Measurements from ENCODE around the gene LMF1. TPM values are rescaled to one million over a fixed set of nuclear protein-coding genes. Genes with fewer than 3 reads are reported as not detected.

Gene LMF1
- total RNA-seq, 2 donors from 2014 or later, result 17.3 to 22.6 TPM

DNA sequence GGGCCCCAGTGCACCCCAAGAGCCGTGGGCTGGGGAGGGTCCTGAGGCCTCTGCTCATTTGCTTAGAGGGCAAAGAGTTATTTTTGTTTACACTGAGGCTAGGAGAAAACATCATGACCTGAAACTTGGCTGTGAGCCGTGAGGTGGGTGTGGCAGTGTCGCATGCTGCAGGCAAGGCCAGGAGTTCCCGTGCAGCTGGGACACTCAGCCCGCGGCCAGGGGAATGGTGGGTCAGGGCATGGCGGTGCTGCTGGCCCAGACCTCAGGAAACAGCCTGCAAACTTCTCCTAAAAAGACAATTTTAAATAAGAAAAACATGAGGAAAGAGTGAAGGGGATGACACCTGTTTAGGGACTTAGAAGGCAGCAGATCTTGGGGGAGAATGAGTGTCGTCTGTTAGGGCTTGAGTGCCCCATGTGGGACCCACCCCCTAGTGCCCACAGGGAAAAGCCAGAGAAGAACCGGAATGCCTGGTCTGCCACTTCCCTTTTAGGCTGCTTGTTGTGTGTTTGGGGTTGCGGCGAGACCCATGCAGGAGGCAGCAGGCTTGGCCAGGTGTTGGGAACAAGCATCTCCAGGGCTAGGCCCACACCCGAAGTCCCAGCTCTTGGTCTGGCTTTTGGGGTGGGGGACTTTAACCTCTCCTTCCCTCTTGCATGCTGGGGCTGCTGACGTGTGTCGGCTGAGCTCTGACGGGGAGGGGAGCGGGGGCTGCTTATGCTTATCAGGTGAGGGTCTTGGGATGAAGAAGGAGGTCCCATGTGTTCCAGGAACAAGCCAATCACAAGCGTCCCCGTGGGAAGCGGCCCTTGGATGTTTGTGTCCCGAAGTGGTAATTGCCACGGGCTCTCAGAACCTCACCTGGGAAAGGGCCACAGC, 89.3 kb downstream of the LMF1 start:
- ATAC-seq, result peak; percentile 40
- DNase-seq, result peak in 1 of 2 donors; percentile 27
- intact Hi-C loops (cut with DNase I, micrococcal nuclease), result no loop called here

DNA sequence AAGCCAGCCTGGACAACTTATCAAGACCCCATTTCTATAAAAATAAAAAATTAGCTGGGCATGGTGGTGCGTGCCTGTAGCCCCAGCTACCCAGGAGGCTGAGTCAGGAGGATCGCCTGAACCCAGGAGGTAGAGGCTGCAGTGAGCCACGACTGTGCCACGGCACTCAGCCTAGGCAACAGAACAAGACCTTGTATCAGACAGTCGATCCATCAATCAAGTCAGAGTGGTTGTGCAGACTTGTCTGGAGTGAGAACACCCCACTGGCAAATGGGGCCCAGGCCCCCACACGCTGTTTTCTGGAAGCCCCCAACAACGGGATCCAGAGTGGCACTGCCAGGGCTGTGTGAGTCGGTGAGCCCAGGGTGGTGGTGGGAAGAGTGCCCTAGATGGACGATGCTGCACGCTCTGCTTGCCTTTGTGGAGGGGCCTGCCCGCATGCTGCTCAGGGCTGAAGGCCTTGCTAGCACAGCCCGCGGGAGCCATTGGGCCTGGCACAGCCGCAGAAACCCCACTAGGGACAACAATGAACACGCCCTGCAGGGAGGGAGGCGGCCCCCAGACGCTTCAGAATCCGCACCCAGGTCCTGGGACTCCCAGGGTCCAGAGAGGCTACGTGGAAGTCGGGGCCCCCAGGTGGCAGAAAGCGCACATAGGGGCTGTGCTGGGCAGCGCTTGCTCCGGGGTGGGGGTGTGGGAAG, 90.2 kb downstream of the LMF1 start:
- no peak for DNase-seq
- intact Hi-C loops (cut with DNase I, micrococcal nuclease), result no loop called here
- ATAC-seq, result peak; percentile 8

DNA sequence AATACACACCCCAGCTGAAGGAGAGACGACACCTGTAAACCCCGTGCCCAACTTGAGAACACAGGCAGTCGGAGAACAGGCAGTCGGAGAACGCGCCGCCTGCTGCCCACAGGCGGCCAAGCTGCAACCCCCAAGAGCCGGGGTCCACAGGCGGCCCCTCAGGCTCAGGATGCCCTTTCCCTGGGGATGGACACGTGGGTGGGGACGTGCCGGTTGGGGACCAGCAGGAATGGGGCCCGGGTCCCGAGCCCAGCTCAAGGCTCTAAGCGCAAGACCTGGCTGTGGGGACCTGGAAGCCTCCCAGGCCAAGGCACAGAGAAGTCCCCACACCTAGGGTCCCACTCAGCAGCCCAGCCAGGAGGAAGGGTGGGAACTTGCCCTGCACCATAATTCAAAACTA, 90.8 kb downstream of the LMF1 start:
- DNase-seq, result no peak
- intact Hi-C loops (cut with DNase I, micrococcal nuclease), result no loop called here

DNA sequence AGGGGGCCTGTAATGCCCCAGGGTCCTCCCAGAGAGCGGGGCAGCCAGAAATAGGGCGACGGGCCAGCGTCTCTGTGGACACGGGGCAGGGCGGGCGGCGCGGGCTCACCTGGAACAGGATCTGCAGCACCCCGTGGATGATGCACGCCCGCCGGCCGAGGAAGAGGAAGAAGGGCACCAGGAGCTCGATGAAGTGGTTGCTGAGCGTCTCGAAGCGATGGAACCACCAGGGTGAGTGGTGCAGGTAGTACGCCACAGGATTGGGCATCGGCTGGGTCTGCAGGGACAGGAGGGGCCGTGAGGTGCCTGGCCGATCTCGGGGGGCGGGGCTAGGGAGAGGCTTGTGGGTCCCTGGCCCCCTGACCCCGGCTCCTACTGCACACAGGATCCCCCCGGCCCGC, 91.3 kb downstream of the LMF1 start:
- DNase-seq (no peak), ATAC-seq (no peak)
- intact Hi-C loops (cut with DNase I, micrococcal nuclease), result no loop called here

More for the DNA sequence above, 90.8 kb downstream of the LMF1 start:
- no peak for ATAC-seq

DNA sequence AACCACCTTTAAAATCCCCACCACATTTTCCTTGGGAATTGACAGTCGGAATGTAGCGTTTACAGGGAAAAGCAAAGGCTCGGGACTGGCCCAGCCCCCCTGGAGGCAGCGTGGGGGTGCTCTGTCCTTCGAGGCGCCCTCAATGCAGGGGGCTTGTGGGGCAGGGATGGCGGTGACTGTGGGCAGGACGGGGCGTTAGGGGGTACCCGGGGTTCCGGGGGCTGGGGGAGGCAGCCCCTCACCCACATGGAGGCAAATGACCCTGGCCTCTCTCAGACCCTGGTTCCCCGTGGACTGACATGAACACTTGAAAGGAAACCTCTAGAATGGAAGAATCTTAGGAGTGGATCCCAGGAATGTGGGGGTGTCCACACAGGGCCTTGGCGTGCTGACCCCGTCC, 91.9 kb downstream of the LMF1 start:
- intact Hi-C loops (cut with DNase I, micrococcal nuclease), result no loop called here
- ATAC-seq (no peak), DNase-seq (no peak)

DNA sequence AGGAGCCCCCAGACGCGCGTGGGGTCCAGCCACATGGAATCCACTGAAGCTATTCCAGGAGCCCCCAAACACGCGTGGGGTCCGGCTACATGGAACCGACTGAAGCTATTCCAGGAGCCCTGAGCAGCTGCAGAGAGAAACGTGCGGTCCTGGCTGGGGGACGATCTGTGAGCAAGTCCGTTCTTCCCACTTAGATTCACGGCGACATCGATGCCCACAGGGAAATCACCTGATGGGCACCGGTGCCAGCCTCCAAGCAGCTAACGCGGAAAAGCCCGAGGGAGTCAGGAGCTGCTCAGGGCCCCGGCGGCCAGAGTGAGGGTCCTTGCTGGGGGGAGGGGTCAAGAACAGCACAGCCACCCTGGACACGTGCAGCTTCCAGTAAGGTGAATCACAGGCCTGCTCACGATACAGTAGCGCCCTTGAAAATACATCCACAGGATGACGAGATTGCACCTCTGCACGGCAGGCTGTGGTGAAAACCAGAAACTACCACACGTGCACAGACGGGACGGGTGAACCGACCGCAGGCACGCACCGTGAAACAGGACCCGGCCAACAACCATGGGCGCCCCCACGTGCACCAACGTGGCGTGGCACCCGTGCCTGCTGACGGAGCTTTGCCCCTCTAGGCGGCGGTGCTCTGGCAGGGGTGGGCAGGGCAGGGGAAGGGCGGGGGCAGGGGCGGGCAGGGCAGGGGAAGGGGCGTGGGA, 92.6 kb downstream of the LMF1 start:
- ATAC-seq (peak; percentile 9), DNase-seq (no peak)
- intact Hi-C loops (cut with DNase I, micrococcal nuclease), result no loop called here

DNA sequence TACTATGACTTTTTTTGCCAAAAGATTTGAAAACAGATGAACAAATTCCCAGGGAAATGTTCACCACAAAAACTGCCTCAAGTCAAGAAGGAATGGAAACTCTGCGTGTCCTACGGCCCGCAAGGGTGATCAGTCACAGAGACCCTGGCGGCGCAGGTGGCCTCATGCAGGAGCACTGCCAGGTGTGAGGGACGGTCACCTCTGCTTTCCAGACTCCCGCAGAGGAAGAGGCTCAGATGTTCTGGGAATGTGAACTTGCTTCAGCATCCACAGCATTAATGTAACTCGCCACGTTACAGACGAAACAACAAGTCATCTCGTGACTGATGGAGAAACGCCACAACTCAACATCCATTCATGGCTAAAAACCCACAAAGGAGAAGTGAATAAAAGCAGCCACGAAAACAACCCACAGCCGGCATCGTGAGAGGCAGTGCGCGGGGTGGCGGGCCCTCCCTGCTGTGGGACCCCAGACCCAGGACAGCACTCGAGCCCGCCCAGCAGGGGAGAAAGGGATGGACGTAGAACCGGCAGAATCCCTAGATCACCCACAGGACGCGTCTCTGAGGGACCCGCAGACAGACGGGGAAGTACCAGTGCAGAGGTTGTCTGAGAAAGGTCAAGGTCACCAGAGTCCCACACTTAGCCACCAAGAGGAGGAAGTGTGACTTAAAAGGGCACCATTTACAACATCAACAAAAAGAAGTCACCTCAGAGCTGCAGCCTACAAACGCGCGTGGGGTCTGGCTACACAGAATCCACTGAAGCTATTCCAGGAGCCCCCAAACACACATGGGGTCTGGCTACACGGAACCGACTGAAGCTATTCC, 93.3 kb downstream of the LMF1 start:
- intact Hi-C loops (cut with DNase I, micrococcal nuclease), result no loop called here
- no peak for DNase-seq
- ATAC-seq, result no peak

DNA sequence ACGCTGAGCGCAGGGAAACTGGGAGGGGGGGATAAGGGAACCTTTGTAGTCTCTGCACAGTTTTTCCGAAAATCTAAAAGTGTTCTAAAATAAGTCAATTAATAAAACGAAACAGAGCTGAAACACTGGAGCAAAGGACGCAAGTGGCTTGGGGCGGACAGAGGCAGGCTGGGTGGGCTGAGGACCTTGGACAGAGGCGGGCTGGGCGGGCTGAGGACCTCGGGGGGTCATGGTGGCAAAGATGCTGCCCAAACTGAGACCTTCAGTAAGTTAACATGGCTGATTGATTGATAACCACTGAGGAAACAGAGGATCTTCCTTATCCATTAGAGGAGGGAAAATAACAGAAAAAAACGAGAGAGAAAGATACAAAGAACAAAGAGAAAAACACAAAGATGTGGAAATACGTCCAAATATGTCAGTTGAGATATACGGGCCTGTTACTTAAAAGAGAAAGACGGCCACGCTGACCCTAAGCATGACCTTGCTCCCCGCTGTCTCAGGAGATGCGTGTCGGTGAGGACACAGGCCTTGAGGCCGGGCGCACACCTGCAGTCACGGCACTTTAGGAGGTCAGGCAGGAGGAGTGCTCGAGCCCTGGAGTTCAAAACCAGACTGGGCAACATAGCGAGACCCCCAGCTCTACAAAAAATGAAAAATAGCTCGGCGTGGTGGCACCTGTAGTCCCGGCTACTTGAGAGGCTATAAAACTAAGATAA, 94.1 kb downstream of the LMF1 start:
- intact Hi-C loops (cut with DNase I, micrococcal nuclease), result no loop called here
- DNase-seq (no peak), ATAC-seq (no peak)

DNA sequence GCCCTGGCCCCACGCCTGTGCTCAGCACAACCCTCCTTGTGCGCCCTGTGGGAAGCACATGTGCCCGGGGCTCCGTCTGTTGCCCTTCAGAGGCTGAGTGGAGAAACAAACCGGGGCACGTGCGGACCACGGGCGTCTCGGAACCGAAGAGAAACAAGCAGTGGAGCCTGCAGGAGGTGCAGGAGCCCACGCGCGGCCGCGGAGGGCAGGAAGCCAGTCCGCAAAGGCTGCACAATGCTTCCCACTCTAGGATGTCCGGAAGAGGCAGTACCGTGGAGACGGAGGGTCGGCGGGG, 94.8 kb downstream of the LMF1 start:
- ATAC-seq (no peak), DNase-seq (no peak)
- intact Hi-C loops (cut with DNase I, micrococcal nuclease), result no loop called here

DNA sequence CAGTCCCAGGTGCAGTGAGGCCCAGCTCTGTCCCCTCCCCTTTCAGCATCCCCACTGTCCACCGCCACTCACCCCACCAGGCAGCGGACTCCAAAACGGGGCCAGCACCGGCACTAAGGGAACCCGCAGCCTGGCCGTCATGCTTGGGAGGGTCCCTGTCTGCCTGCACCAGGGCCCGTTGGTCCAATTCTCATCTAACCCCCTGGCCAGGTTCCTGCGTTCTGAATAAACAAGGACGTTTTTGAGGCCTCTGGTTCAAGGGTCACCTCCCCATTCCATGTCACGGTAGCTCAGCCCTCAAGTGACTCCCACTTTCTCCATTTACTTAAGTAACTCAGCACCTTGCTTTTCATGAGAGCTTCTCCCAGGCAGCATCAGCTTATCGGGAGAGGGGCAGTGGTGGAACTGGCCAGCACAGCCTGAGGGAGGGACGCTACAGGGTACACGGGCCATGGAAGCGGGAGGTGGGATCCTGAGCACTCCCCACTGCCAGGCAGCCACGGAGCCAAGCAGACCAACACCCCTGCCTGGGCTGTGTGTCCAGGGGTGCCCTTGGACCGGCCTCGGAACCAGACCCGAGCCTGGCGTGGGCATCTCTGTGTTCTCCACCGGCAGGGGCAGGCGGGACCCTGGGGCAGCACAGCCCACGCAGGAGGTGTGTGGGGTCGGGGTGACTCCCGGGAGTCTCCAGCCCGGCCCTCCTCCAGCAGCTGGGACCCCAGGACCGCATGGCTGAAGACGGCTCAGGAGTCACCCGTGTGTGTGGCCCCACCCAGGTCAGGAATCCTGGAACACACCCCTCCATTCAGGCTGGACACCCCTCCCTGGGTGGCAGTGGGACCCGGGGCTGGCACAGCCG, 95.4 kb downstream of the LMF1 start:
- ATAC-seq (no peak), DNase-seq (no peak)
- intact Hi-C loops (cut with DNase I, micrococcal nuclease), result no loop called here

DNA sequence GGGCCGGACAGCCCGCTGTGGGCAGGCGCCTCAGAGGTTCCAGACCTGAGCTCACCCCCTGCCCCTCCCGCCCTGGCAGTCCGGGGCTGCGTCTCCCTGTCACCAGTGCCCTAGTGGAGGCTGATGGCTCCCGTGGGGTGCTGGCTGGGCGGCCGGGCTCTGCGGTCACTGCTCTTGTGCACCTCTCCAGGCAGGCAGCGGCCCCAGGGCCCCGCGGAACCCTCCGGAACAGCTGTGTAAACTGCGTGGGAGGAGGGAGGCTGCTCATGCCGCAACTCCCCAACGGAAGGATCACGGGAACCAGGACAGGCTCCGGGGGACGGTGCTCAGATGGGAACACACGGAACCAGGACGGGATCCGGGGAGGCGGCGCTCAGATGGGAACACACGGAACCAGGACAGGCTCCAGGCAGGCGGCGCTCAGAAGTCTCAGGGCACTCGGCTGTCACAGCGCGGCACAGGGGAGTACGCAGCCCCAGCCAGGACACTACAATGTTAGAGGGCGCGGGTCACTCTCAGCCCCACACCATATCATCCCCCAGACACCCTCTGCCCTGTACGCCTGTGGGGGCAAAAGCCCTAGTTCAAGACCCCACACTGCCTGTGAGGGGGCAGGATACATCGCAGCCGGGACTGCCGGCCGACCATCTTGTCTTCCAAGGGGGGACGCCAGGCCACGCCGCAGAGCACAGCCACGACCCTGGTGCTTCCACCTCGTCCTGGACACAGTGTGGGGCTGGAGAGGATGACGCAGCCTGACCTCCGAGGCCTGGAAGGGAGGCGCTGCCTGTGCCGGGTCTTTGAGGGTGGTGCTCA, 96.2 kb downstream of the LMF1 start:
- intact Hi-C loops (cut with DNase I, micrococcal nuclease), result no loop called here
- DNase-seq (no peak), ATAC-seq (no peak)

DNA sequence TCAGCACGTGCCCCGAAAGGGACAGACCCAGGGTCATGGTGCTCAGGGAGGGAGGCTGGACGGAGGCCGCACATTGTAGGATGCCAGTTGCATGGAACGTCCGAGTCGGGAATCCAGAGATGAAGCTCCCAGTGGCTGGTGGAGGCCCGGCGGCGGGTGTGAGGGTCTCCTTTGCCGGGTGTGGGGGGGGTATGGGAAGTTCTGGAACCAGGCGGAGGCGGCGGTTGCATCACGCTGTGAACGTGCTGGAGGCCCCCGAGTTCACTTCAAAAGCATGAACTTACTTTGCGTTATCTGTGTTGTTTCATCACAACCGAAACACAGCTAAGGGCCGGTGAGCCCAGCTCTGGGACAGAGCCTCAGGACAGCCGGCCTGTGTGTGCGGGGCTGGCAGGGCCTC, 96.9 kb downstream of the LMF1 start:
- DNase-seq (no peak), ATAC-seq (no peak)
- intact Hi-C loops (cut with DNase I, micrococcal nuclease), result no loop called here

DNA sequence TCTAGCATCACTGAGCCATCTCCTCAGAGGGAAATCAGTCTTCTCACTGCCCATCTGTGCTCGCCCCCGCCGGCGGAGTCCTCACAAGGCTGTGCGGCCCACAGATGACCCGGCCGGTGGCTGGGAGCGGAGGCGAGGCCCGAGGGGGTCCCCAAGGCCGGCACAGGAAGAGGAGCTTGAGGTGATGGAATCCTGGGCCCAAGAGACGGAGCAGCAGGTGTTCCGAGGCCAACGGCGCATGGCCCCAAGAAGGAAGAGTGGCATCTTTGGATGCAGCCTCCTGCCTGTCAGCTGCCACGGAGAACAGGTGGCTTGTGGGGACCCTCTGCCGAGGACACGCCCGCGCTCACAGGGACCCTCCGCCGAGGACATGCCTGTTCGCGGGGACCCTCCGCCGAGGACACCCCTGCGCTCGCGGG, 97.5 kb downstream of the LMF1 start:
- intact Hi-C loops (cut with DNase I, micrococcal nuclease), result no loop called here
- ATAC-seq, result no peak
- DNase-seq, result no peak

DNA sequence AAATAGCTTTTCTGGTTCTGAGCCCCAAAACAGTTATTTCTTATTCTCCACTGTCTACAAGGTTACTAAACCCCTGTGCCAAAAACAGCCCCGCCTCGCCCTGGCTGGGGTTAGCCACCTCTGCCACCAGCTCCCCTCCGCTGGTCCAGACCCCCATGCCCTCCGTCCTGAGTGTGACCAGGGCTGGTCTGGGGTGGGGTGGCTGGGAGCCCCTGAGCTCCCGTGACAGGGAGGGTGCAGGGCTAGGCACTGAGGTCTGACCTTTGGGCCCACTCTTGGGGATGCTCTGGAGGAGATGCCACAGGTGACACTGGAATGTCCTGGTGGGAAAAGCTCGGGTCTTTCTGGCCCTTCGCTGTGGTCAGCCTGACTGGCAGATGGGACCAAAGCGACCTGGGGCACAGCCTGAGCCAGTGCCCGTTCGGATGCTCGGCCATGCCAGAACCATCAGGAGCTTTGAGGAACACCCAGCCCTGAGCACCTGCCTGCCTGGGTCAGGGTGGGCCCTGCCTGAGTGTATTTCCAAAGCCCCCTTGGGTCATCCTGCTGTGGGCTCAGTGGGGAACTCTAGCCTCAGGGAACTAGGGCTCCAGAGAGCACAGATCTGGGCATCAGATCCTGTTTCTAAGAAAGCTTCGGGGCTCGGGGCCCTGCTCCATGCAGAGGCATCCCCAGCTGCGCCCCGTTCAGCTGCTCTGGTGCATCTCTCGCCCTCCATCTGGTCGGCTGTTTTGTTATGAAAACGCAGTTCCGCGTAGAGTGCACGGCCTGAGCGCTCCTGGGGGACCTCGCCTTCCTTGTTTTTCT, 98.1 kb downstream of the LMF1 start:
- ATAC-seq, result no peak
- intact Hi-C loops (cut with DNase I, micrococcal nuclease), result no loop called here
- no peak for DNase-seq

DNA sequence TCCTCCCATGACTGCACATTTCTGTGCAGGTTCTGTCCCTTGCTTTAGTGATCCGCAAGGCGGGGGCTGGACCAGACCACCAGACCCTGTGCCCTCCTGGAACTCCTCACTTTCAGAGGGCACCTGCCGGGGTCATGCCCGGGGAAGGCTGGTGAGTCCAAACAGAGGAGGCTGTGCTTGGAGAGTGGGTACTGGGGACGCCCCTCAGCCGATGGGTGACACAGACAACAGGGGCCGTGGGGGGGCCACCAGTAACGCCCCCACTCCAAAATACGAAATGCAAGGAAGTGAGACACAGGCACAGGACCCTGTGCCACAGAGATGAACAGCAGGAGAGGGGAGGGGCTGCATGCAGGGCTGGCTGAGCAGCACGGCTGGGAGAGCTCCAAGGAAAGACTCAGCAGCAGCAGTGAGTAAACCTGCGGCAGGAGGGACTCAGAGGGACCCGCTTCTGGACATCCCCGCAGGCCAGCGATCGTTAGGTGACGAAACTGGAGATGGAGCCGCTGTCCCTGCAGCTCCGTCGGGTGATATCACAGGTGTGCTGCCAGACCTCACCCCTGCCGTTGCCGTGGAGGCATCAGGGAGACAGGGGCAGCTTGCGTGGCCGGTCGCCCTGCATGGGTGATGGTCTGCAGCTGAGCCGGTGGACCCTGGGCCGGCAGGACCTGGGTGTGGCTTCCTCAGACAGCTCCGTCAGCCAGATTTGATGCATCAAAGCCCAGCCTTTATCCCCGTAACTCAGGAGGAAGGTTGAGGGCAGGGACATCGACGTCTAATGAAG, 99.0 kb downstream of the LMF1 start:
- no peak for ATAC-seq

More for the DNA sequence above, 99.0 kb downstream of the LMF1 start:
- intact Hi-C loops (cut with DNase I, micrococcal nuclease), result no loop called here
- no peak for DNase-seq
